ENCODE measurements around the gene GBE1. TPM values are rescaled to one million over a fixed set of nuclear protein-coding genes. Genes with fewer than 3 reads are reported as not detected.

GBE1 gene
- total and polyA plus RNA-seq, 2 donors (not counting 1 experiment from before 2014, with no cell fraction given): 153 to 232 TPM

- H4K20me1 ChIP-seq (ENCODE audit: control insufficient read depth, extremely low read depth, insufficient read depth, low read length): no peaks in the 10 kb centered on the region
- no peaks in the 10 kb centered on the region for H3K9me3 ChIP-seq (ENCODE audit: control insufficient read depth, insufficient read depth, low read depth, low read length)
Observed at GRCh38 chr3:81793410-81793809, 32.0 kb upstream of the GBE1 start.

GRCh38 chr3:81790117-81790516, 28.7 kb upstream of the GBE1 start:
- no peaks in the 10 kb centered on the region for H4K20me1 ChIP-seq (ENCODE audit: control insufficient read depth, extremely low read depth, insufficient read depth, low read length)
- H3K4me1 ChIP-seq (ENCODE audit: control insufficient read depth, extremely low read depth, insufficient read depth, low read length): no peaks in the 10 kb centered on the region
- H3K4me2 ChIP-seq (ENCODE audit: extremely low read depth, insufficient read depth, low read length): no peak overlapping the region
- H3K27ac ChIP-seq (ENCODE audit: insufficient read depth, low read length): no peak overlapping the region
- TF ChIP-seq EZH2 (IDR thresholded peaks at IDR 0.05; ENCODE audit: low read length, missing control alignments) (no peak), CTCF (conservative IDR thresholded peaks at IDR 0.05 in 1 of 2, IDR thresholded peaks at IDR 0.05 in 1 of 2; ENCODE audit: low read depth in 1 of 2, low read length in 2 of 2) (no peak)
- no peak overlapping the region for H3K4me3 ChIP-seq (replicated peaks in 1 of 4; ENCODE audit: control extremely low read depth in 1 of 4, insufficient read depth in 1 of 4, low read depth in 3 of 4, low read length in 4 of 4)
- H2AFZ ChIP-seq (ENCODE audit: low read length): no peak overlapping the region
- H3K27me3 ChIP-seq (ENCODE audit: control insufficient read depth, insufficient read depth, low read length): no peaks in the 10 kb centered on the region
- DNase-seq (ENCODE audit: low read depth in 2 of 2): peak in 1 of 2 donors; percentile 9
- no peaks in the 10 kb centered on the region for H3K9me3 ChIP-seq (ENCODE audit: control insufficient read depth, insufficient read depth, low read depth, low read length)
- no peaks in the 10 kb centered on the region for H3K79me2 ChIP-seq (ENCODE audit: control insufficient read depth, insufficient read depth, low read length)
- no peak overlapping the region for H3K9ac ChIP-seq (ENCODE audit: insufficient read depth, low read length)
- no peaks in the 10 kb centered on the region for H3K36me3 ChIP-seq (ENCODE audit: control insufficient read depth, insufficient read depth, low read length)

More at GRCh38 chr3:81793410-81793809, 32.0 kb upstream of the GBE1 start:
- TF ChIP-seq CTCF (conservative IDR thresholded peaks at IDR 0.05 in 1 of 2, IDR thresholded peaks at IDR 0.05 in 1 of 2; ENCODE audit: low read depth in 1 of 2, low read length in 2 of 2) (no peak), EZH2 (IDR thresholded peaks at IDR 0.05; ENCODE audit: low read length, missing control alignments) (no peak)
- no peaks in the 10 kb centered on the region for H3K4me1 ChIP-seq (ENCODE audit: control insufficient read depth, extremely low read depth, insufficient read depth, low read length)
- DNase-seq (ENCODE audit: low read depth in 2 of 2): no peak
- H3K4me2 ChIP-seq (ENCODE audit: extremely low read depth, insufficient read depth, low read length): no peak overlapping the region
- H3K27me3 ChIP-seq (ENCODE audit: control insufficient read depth, insufficient read depth, low read length): no peaks in the 10 kb centered on the region
- no peaks in the 10 kb centered on the region for H3K36me3 ChIP-seq (ENCODE audit: control insufficient read depth, insufficient read depth, low read length)
- no peak overlapping the region for H3K9ac ChIP-seq (ENCODE audit: insufficient read depth, low read length)
- no peak overlapping the region for H3K27ac ChIP-seq (ENCODE audit: insufficient read depth, low read length)
- H3K4me3 ChIP-seq (replicated peaks in 1 of 4; ENCODE audit: control extremely low read depth in 1 of 4, insufficient read depth in 1 of 4, low read depth in 3 of 4, low read length in 4 of 4): no peak overlapping the region
- no peak overlapping the region for H2AFZ ChIP-seq (ENCODE audit: low read length)
- no peaks in the 10 kb centered on the region for H3K79me2 ChIP-seq (ENCODE audit: control insufficient read depth, insufficient read depth, low read length)

GRCh38 chr3:81789691-81790090, 28.2 kb upstream of the GBE1 start:
- no peak overlapping the region for H3K9ac ChIP-seq (ENCODE audit: insufficient read depth, low read length)
- H3K36me3 ChIP-seq (ENCODE audit: control insufficient read depth, insufficient read depth, low read length): no peaks in the 10 kb centered on the region
- H3K4me3 ChIP-seq (replicated peaks in 1 of 4; ENCODE audit: control extremely low read depth in 1 of 4, insufficient read depth in 1 of 4, low read depth in 3 of 4, low read length in 4 of 4): no peak overlapping the region
- no peaks in the 10 kb centered on the region for H4K20me1 ChIP-seq (ENCODE audit: control insufficient read depth, extremely low read depth, insufficient read depth, low read length)
- H3K4me1 ChIP-seq (ENCODE audit: control insufficient read depth, extremely low read depth, insufficient read depth, low read length): no peaks in the 10 kb centered on the region
- no peak overlapping the region for H3K4me2 ChIP-seq (ENCODE audit: extremely low read depth, insufficient read depth, low read length)
- TF ChIP-seq CTCF (conservative IDR thresholded peaks at IDR 0.05 in 1 of 2, IDR thresholded peaks at IDR 0.05 in 1 of 2; ENCODE audit: low read depth in 1 of 2, low read length in 2 of 2) (no peak), EZH2 (IDR thresholded peaks at IDR 0.05; ENCODE audit: low read length, missing control alignments) (no peak)
- DNase-seq (ENCODE audit: low read depth in 2 of 2): no peak
- H3K27me3 ChIP-seq (ENCODE audit: control insufficient read depth, insufficient read depth, low read length): no peaks in the 10 kb centered on the region
- no peak overlapping the region for H3K27ac ChIP-seq (ENCODE audit: insufficient read depth, low read length)
- no peaks in the 10 kb centered on the region for H3K79me2 ChIP-seq (ENCODE audit: control insufficient read depth, insufficient read depth, low read length)
- H3K9me3 ChIP-seq (ENCODE audit: control insufficient read depth, insufficient read depth, low read depth, low read length): no peaks in the 10 kb centered on the region
- no peak overlapping the region for H2AFZ ChIP-seq (ENCODE audit: low read length)
